HepG2 (cell line): Measurements from ENCODE around the gene KRTDAP. TPM values are rescaled to one million over a fixed set of nuclear protein-coding genes. Genes with fewer than 3 reads are reported as not detected.

Experiments used
- ETV5 ChIP-seq: IDR thresholded peaks from 2 replicates; pipeline ENCODE4 v1.6.1; 2018; ENCODE audit warnings: missing biosample characterization, missing genetic modification reagents, inconsistent platforms, borderline replicate concordance
- GABPA ChIP-seq, 2 experiments: IDR thresholded peaks; 2 replicates each; pipeline ENCODE4 v1.6.1; 2011 to 2016; ENCODE audit warnings: low read depth in 2 of 2, low read length in 1 of 2, missing biosample characterization in 1 of 2, missing genetic modification characterization in 1 of 2
- KLF11 ChIP-seq: IDR thresholded peaks from 2 replicates; pipeline ENCODE4 v1.6.1; 2016; ENCODE audit warnings: missing compliant biosample characterization
- NONO ChIP-seq, 2 experiments: fragments of 450-650 bp in 1 of 2; sonication (generic) in 1 of 2; formaldehyde crosslinking in 1 of 2; IDR thresholded peaks in 1 of 2; conservative IDR thresholded peaks in 1 of 2; 2 replicates each; pipeline versions ENCODE4 v1.6.1 to v1.8.0; 2017 to 2022; ENCODE audit warnings: mild to moderate bottlenecking in 1 of 2, missing genetic modification reagents in 1 of 2, moderate library complexity in 1 of 2
- RAD21 ChIP-seq: fragments of 450-650 bp; formaldehyde crosslinking; IDR thresholded peaks from 2 replicates; pipeline ENCODE4 v1.5.0; 2020; ENCODE audit warnings: mild to moderate bottlenecking
- RAD51 ChIP-seq: fragments of 450-650 bp; IDR thresholded peaks from 2 replicates; pipeline ENCODE4 v1.6.1; 2016; ENCODE audit warnings: borderline replicate concordance
- ZNF205 ChIP-seq: IDR thresholded peaks from 2 replicates; pipeline ENCODE4 v1.6.1; 2018; ENCODE audit warnings: missing biosample characterization, missing genetic modification reagents
- ZNF225 ChIP-seq: sonication (generic); formaldehyde crosslinking; IDR thresholded peaks from 2 replicates; pipeline ENCODE4 v1.4.0; 2020; ENCODE audit warnings: mild to moderate bottlenecking, missing genetic modification reagents
- polyA plus RNA-seq, 8 experiments: library from polyadenylated mRNA; depleted of rRNA in 3 of 8; stranded (reverse) in 7 of 8; unstranded in 1 of 8; fragments of >200 nt; fragmentation: Illumina TruSeq in 4 of 8; extraction: Trizol in 4 of 8; gene quantifications; 2 replicates each; pipeline versions ENCODE4 v1.2.1 to v1.2.3, GENCODE V29; 2011 to 2016; ENCODE audit warnings: low read depth in 4 of 8, missing spikeins in 1 of 8, mixed read lengths in 1 of 8; ENCODE audit not compliant: insufficient read depth in 1 of 8
- total RNA-seq, 5 experiments: library from RNA; depleted of rRNA; stranded (reverse); fragments of >200 nt; fragmentation: Illumina TruSeq; extraction: Trizol; gene quantifications; 2 replicates each; pipeline ENCODE4 v1.2.3, GENCODE V29; 2016; ENCODE audit warnings: low read depth in 1 of 5
- TF ChIP-seq, protein P1 (sequence below): sonication (generic); formaldehyde crosslinking; IDR thresholded peaks from 2 replicates; pipeline ENCODE4 v1.5.0; 2020; ENCODE audit warnings: missing genetic modification reagents
- TF ChIP-seq, protein P2 (sequence below): sonication (generic); formaldehyde crosslinking; IDR thresholded peaks from 2 replicates; pipeline ENCODE4 v1.8.0; 2022; ENCODE audit warnings: mild to moderate bottlenecking, missing genetic modification reagents, moderate library complexity
- TF ChIP-seq, protein P3 (sequence below): sonication (generic); formaldehyde crosslinking; IDR thresholded peaks from one replicate; pipeline ENCODE4 v1.5.1; 2020; ENCODE audit warnings: mild to moderate bottlenecking, missing genetic modification reagents; ENCODE audit errors: not compliant biosample characterization
- TF ChIP-seq, protein P4 (sequence below): sonication (generic); formaldehyde crosslinking; IDR thresholded peaks from 2 replicates; pipeline ENCODE4 v1.9.0; 2021; ENCODE audit warnings: missing genetic modification reagents, mild to moderate bottlenecking, borderline replicate concordance
- TF ChIP-seq, protein P5 (sequence below): sonication (generic); formaldehyde crosslinking; IDR thresholded peaks from 2 replicates; pipeline ENCODE4 v1.4.0; 2020; ENCODE audit warnings: missing genetic modification reagents, borderline replicate concordance

KRTDAP gene
- total and polyA plus RNA-seq, 2 of the 13 experiments (the other 11 are each of a cell fraction or from before 2014, with no cell fraction given) = 0.86 to 1.5 TPM

DNA sequence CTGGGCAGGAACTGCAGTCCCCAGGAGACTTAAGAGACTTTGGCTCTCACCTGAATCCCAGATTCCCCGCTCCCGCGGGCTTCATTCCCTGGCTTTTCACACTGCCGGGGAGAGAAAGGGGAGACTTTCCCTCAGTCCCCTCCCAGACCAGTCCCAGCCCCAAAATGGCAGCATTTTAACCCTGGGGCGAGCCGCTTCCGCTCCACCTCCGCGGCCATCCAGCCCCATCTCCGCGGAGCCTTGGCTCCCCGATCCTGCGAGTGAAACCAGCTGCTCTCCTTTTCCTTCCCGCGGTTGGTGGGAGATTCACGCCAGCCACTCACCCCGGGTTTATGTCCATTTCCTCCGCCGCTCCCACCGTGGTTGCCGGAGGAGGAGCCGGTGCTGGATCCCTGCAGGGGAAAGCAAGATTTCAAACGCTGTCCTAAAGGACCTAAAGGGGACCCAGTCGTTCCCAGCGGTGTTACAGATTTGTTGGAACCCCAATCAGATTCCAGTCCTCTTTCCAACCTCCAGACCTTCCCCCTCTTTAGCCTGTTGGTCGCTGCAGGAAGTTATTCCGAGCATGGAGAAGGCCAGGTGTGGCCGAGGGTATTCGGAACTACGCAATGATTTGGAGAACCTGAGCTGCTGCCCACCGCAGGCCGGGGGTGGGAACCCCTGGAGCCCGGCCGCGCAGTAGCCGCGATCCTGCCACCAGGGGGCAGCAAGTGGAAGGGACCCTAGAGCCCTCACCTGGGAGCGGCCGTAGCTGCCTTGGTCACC is 19.8 kb upstream of the KRTDAP start (continued):
- TF ChIP-seq, protein P1, sequence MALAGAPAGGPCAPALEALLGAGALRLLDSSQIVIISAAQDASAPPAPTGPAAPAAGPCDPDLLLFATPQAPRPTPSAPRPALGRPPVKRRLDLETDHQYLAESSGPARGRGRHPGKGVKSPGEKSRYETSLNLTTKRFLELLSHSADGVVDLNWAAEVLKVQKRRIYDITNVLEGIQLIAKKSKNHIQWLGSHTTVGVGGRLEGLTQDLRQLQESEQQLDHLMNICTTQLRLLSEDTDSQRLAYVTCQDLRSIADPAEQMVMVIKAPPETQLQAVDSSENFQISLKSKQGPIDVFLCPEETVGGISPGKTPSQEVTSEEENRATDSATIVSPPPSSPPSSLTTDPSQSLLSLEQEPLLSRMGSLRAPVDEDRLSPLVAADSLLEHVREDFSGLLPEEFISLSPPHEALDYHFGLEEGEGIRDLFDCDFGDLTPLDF (CRISPR knock-in tag) = no peak
- TF ChIP-seq, protein P2, sequence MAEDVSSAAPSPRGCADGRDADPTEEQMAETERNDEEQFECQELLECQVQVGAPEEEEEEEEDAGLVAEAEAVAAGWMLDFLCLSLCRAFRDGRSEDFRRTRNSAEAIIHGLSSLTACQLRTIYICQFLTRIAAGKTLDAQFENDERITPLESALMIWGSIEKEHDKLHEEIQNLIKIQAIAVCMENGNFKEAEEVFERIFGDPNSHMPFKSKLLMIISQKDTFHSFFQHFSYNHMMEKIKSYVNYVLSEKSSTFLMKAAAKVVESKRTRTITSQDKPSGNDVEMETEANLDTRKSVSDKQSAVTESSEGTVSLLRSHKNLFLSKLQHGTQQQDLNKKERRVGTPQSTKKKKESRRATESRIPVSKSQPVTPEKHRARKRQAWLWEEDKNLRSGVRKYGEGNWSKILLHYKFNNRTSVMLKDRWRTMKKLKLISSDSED (CRISPR knock-in tag) = no peak
- TF ChIP-seq KLF11 (peak; percentile 80; the same call in 1 of the 2 replicates), ZNF205 (CRISPR knock-in tag) (peak; percentile 56; the same call in 1 of the 2 replicates), GABPA (IDR thresholded peaks at IDR 0.05; ENCODE audit: low read depth, low read length) (no peak), GABPA (CRISPR knock-in tag; IDR thresholded peaks at IDR 0.05; ENCODE audit: low read depth) (peak; percentile 53; the same call in 1 of the 2 replicates), RAD51 (no peak), ETV5 (CRISPR knock-in tag) (peak; percentile 42; the same call in 1 of the 2 replicates), NONO (IDR thresholded peaks at IDR 0.05) (no peak), NONO (CRISPR knock-in tag; conservative IDR thresholded peaks at IDR 0.05) (0 out of 2 replicates have a peak, but pooled peaks have one; percentile 36), ZNF225 (CRISPR knock-in tag) (peak; percentile 57; the same call in 1 of the 2 replicates), RAD21 (peak; percentile 78)
- TF ChIP-seq, protein P3, sequence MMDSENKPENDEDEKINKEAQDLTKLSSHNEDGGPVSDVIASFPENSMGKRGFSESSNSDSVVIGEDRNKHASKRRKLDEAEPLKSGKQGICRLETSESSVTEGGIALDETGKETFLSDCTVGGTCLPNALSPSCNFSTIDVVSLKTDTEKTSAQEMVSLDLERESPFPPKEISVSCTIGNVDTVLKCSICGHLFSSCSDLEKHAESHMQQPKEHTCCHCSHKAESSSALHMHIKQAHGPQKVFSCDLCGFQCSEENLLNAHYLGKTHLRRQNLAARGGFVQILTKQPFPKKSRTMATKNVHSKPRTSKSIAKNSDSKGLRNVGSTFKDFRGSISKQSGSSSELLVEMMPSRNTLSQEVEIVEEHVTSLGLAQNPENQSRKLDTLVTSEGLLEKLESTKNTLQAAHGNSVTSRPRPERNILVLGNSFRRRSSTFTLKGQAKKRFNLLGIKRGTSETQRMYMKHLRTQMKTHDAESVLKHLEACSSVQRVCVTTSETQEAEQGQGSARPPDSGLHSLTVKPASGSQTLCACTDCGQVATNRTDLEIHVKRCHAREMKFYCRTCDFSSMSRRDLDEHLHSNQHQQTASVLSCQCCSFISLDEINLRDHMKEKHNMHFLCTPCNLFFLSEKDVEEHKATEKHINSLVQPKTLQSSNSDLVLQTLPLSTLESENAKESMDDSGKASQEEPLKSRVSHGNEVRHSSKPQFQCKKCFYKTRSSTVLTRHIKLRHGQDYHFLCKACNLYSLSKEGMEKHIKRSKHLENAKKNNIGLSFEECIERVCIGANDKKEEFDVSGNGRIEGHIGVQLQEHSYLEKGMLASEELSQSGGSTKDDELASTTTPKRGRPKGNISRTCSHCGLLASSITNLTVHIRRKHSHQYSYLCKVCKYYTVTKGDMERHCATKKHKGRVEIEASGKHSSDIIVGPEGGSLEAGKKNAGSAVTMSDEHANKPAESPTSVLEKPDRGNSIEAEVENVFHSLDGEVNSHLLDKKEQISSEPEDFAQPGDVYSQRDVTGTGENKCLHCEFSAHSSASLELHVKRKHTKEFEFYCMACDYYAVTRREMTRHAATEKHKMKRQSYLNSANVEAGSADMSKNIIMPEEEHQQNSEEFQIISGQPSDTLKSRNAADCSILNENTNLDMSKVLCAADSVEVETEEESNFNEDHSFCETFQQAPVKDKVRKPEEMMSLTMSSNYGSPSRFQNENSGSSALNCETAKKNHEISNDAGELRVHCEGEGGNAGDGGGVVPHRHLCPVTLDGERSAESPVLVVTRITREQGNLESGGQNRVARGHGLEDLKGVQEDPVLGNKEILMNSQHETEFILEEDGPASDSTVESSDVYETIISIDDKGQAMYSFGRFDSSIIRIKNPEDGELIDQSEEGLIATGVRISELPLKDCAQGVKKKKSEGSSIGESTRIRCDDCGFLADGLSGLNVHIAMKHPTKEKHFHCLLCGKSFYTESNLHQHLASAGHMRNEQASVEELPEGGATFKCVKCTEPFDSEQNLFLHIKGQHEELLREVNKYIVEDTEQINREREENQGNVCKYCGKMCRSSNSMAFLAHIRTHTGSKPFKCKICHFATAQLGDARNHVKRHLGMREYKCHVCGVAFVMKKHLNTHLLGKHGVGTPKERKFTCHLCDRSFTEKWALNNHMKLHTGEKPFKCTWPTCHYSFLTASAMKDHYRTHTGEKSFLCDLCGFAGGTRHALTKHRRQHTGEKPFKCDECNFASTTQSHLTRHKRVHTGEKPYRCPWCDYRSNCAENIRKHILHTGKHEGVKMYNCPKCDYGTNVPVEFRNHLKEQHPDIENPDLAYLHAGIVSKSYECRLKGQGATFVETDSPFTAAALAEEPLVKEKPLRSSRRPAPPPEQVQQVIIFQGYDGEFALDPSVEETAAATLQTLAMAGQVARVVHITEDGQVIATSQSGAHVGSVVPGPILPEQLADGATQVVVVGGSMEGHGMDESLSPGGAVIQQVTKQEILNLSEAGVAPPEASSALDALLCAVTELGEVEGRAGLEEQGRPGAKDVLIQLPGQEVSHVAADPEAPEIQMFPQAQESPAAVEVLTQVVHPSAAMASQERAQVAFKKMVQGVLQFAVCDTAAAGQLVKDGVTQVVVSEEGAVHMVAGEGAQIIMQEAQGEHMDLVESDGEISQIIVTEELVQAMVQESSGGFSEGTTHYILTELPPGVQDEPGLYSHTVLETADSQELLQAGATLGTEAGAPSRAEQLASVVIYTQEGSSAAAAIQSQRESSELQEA (CRISPR knock-in tag) = peak; percentile 26
- TF ChIP-seq, protein P4, sequence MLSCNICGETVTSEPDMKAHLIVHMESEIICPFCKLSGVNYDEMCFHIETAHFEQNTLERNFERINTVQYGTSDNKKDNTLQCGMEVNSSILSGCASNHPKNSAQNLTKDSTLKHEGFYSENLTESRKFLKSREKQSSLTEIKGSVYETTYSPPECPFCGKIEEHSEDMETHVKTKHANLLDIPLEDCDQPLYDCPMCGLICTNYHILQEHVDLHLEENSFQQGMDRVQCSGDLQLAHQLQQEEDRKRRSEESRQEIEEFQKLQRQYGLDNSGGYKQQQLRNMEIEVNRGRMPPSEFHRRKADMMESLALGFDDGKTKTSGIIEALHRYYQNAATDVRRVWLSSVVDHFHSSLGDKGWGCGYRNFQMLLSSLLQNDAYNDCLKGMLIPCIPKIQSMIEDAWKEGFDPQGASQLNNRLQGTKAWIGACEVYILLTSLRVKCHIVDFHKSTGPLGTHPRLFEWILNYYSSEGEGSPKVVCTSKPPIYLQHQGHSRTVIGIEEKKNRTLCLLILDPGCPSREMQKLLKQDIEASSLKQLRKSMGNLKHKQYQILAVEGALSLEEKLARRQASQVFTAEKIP (CRISPR knock-in tag) = no peak
- TF ChIP-seq, protein P5, sequence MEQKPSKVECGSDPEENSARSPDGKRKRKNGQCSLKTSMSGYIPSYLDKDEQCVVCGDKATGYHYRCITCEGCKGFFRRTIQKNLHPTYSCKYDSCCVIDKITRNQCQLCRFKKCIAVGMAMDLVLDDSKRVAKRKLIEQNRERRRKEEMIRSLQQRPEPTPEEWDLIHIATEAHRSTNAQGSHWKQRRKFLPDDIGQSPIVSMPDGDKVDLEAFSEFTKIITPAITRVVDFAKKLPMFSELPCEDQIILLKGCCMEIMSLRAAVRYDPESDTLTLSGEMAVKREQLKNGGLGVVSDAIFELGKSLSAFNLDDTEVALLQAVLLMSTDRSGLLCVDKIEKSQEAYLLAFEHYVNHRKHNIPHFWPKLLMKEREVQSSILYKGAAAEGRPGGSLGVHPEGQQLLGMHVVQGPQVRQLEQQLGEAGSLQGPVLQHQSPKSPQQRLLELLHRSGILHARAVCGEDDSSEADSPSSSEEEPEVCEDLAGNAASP = peak; percentile 49; the same call in 1 of the 2 replicates
